Head of caudate nucleus (tissue), 42 donors: ENCODE data around the gene RPL22.

Experiments
- DNase-seq, 42 donors: peaks; one replicate each; pipeline versions ENCODE4 v3.0.0 to v3.0.0-alpha.2; 2020 to 2021; ENCODE audit warnings: mixed read lengths in 7 of 42
- intact Hi-C: fragments of 100-400 bp; cut with DNase I; formaldehyde crosslinking; loops from one replicate; pipeline ENCODE4 v1.15.0; 2022

Gene RPL22

GRCh38 chr1:6165441-6165985, 33.9 kb downstream of the RPL22 start:
- intact Hi-C loops = no loop called here
- DNase-seq = no peak

- intact Hi-C loops = no loop called here
- DNase-seq = no peak
These were observed 34.4 kb downstream of the RPL22 start for GRCh38 chr1:6165027-6165426.

GRCh38 chr1:6163973-6164617, 35.3 kb downstream of the RPL22 start:
- intact Hi-C loops = no loop called here
- peak in 27 of 42 donors; percentile 22 to 83 (median 50) for DNase-seq

- no peak for DNase-seq
- intact Hi-C loops = no loop called here
These were observed 36.0 kb downstream of the RPL22 start for GRCh38 chr1:6163191-6163972.

GRCh38 chr1:6162773-6163172, 36.6 kb downstream of the RPL22 start:
- no peak for DNase-seq
- intact Hi-C loops = no loop called here

- intact Hi-C loops = no loop called here
- DNase-seq = no peak
These were observed 37.1 kb downstream of the RPL22 start for GRCh38 chr1:6162341-6162740.

GRCh38 chr1:6158181-6158580, 41.2 kb downstream of the RPL22 start:
- intact Hi-C loops = no loop called here
- no peak for DNase-seq

GRCh38 chr1:6157528-6158174, 41.7 kb downstream of the RPL22 start:
- intact Hi-C loops = no loop called here
- peak; percentile 47 to 94 (median 79) for DNase-seq

GRCh38 chr1:6157132-6157527, 42.3 kb downstream of the RPL22 start:
- no peak for DNase-seq
- intact Hi-C loops = no loop called here

GRCh38 chr1:6154525-6155319, 44.7 kb downstream of the RPL22 start:
- intact Hi-C loops = no loop called here
- DNase-seq = no peak

- no peak for DNase-seq
- intact Hi-C loops = no loop called here
These were observed 46.5 kb downstream of the RPL22 start for GRCh38 chr1:6152882-6153281.

GRCh38 chr1:6152181-6152580, 47.2 kb downstream of the RPL22 start:
- intact Hi-C loops = no loop called here
- no peak for DNase-seq

- intact Hi-C loops = no loop called here
- no peak for DNase-seq
These were observed 48.0 kb downstream of the RPL22 start for GRCh38 chr1:6151291-6151822.

GRCh38 chr1:6150006-6150938, 49.1 kb downstream of the RPL22 start:
- intact Hi-C loops = no loop called here
- no peak for DNase-seq

- intact Hi-C loops = no loop called here
These were observed 49.8 kb downstream of the RPL22 start for GRCh38 chr1:6149597-6149996.

GRCh38 chr1:6148497-6149241, 50.7 kb downstream of the RPL22 start:
- peak in 40 of 42 donors; percentile 12 to 77 (median 47) for DNase-seq
- intact Hi-C loops = no loop called here

More at GRCh38 chr1:6149597-6149996, 49.8 kb downstream of the RPL22 start:
- DNase-seq = no peak

GRCh38 chr1:6145864-6146410, 53.5 kb downstream of the RPL22 start:
- intact Hi-C loops = no loop called here
- DNase-seq = no peak
